ENCODE measurements around the gene SRI.

DNA sequence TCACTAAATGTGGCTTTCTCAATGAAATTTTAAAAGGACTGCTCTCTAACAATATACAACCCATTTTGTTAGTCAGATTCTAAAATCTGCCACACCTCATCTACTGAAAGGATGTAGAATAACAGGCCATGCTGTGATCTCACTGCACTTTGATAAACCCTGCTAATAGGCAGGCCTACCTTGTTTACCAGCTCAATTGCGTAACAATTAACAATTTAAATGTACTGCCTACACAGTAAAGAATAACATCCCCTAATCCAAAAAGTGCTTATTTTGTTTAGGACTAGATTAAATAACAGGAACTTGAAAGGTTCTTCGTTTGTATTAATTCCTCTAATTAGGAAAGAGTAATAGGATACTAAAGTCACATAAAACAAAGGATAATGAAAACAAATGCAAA is 4.5 kb downstream of the SRI start:
- TF ChIP-seq, protein P1, sequence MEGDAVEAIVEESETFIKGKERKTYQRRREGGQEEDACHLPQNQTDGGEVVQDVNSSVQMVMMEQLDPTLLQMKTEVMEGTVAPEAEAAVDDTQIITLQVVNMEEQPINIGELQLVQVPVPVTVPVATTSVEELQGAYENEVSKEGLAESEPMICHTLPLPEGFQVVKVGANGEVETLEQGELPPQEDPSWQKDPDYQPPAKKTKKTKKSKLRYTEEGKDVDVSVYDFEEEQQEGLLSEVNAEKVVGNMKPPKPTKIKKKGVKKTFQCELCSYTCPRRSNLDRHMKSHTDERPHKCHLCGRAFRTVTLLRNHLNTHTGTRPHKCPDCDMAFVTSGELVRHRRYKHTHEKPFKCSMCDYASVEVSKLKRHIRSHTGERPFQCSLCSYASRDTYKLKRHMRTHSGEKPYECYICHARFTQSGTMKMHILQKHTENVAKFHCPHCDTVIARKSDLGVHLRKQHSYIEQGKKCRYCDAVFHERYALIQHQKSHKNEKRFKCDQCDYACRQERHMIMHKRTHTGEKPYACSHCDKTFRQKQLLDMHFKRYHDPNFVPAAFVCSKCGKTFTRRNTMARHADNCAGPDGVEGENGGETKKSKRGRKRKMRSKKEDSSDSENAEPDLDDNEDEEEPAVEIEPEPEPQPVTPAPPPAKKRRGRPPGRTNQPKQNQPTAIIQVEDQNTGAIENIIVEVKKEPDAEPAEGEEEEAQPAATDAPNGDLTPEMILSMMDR (IDR thresholded peaks at IDR 0.05) = no peak
- TF ChIP-seq POLR2A (IDR thresholded peaks at IDR 0.05) = no peak

Data from thyroid gland (tissue), 4 donors.